ENCODE results near the gene REPS1.

Gene REPS1

GRCh38 chr6:138965971-138966370 is 22.1 kb downstream of the REPS1 start:
- ChIA-PET CTCF (interaction anchor here (0.9 kb wide), 1 partner anchor 12 kb away, joined by 3 read pairs; no protein-coding TSS in a partner anchor), POLR2A (no interaction called here)
- DNase-seq (ENCODE audit: low read depth, low spot score): no peak
- TF ChIP-seq CTCF (IDR thresholded peaks at IDR 0.05; ENCODE audit: insufficient read depth, low read length, missing control alignments): no peak
- no peak overlapping the region for H3K4me3 ChIP-seq (ENCODE audit: low read depth, low read length)

GRCh38 chr6:138965291-138965874 is 22.7 kb downstream of the REPS1 start:
- POLR2A ChIA-PET: no interaction called here

GRCh38 chr6:138964012-138964411 is 24.0 kb downstream of the REPS1 start:
- TF ChIP-seq CTCF (IDR thresholded peaks at IDR 0.05; ENCODE audit: insufficient read depth, low read length, missing control alignments): no peak
- ChIA-PET CTCF (interaction anchor here (0.6 to 1.0 kb wide), 2 partner anchors 25 to 148 kb away, joined by 3 read pairs; no protein-coding TSS in a partner anchor), POLR2A (no interaction called here)
- no peak overlapping the region for H3K4me3 ChIP-seq (ENCODE audit: low read depth, low read length)
- no peak for DNase-seq (ENCODE audit: low read depth, low spot score)

More at GRCh38 chr6:138965291-138965874, 22.7 kb downstream of the REPS1 start:
- no peak overlapping the region for H3K4me3 ChIP-seq (ENCODE audit: low read depth, low read length)
- CTCF ChIA-PET: interaction anchor here (0.9 kb wide), 1 partner anchor 11 kb away, joined by 3 read pairs; no protein-coding TSS in a partner anchor
- DNase-seq (ENCODE audit: low read depth, low spot score): no peak
- TF ChIP-seq CTCF (IDR thresholded peaks at IDR 0.05; ENCODE audit: insufficient read depth, low read length, missing control alignments): no peak

- POLR2A ChIA-PET: no interaction called here
- no peak for TF ChIP-seq CTCF (IDR thresholded peaks at IDR 0.05; ENCODE audit: insufficient read depth, low read length, missing control alignments)
- CTCF ChIA-PET: interaction anchor here (1.0 kb wide), 1 partner anchor 25 kb away, joined by 3 read pairs; no protein-coding TSS in a partner anchor
- DNase-seq (ENCODE audit: low read depth, low spot score): no peak
- no peak overlapping the region for H3K4me3 ChIP-seq (ENCODE audit: low read depth, low read length)
Measured at GRCh38 chr6:138963531-138963930, 24.5 kb downstream of the REPS1 start.

GRCh38 chr6:138963119-138963518 is 24.9 kb downstream of the REPS1 start:
- no peak overlapping the region for H3K4me3 ChIP-seq (ENCODE audit: low read depth, low read length)
- POLR2A ChIA-PET: no interaction called here
- TF ChIP-seq CTCF (IDR thresholded peaks at IDR 0.05; ENCODE audit: insufficient read depth, low read length, missing control alignments): no peak
- DNase-seq (ENCODE audit: low read depth, low spot score): no peak
- CTCF ChIA-PET: no interaction called here

GRCh38 chr6:138959521-138959920 is 28.5 kb downstream of the REPS1 start:
- POLR2A ChIA-PET: no interaction called here
- H3K4me3 ChIP-seq (ENCODE audit: low read depth, low read length): no peak overlapping the region
- TF ChIP-seq CTCF (IDR thresholded peaks at IDR 0.05; ENCODE audit: insufficient read depth, low read length, missing control alignments): no peak
- CTCF ChIA-PET: no interaction called here
- no peak for DNase-seq (ENCODE audit: low read depth, low spot score)
